H1 (cell line): ENCODE results near the gene CPA4. TPM values are rescaled to one million over a fixed set of nuclear protein-coding genes. Genes with fewer than 3 reads are reported as not detected.

Experiments used
- BCL11A ChIP-seq, 2 experiments: IDR thresholded peaks; one replicate each; pipeline ENCODE4 v1.6.1; 2011; ENCODE audit warnings: low read depth in 2 of 2, low read length in 2 of 2, mild to moderate bottlenecking in 2 of 2
- CBX8 ChIP-seq: fragments of 300-800, 300-1000 bp; sonication (generic); IDR thresholded peaks from 2 replicates; pipeline ENCODE4 v1.7.1; 2016; ENCODE audit warnings: low read depth, low read length, borderline replicate concordance
- CHD7 ChIP-seq: fragments of 300-600 bp; sonication (generic); IDR thresholded peaks from 2 replicates; pipeline ENCODE4 v1.7.1; 2012; ENCODE audit warnings: low read length, moderate library complexity, mild to moderate bottlenecking, inconsistent platforms; ENCODE audit not compliant: insufficient replicate concordance
- KDM1A ChIP-seq: fragments of 200-600, 300-600 bp; sonication (generic); IDR thresholded peaks from 2 replicates; pipeline ENCODE4 v1.7.1; 2016; ENCODE audit warnings: mild to moderate bottlenecking, low read length, borderline replicate concordance
- RAD21 ChIP-seq, 2 experiments: IDR thresholded peaks in 1 of 2; conservative IDR thresholded peaks in 1 of 2; 2 replicates each; pipeline ENCODE4 v1.6.1; 2011; ENCODE audit warnings: low read depth in 2 of 2, low read length in 2 of 2, improper control_type of control experiment in 1 of 2, inconsistent platforms in 1 of 2, mild to moderate bottlenecking in 1 of 2, moderate library complexity in 1 of 2
- SP4 ChIP-seq: IDR thresholded peaks from 2 replicates; pipeline ENCODE4 v1.6.1; 2012; ENCODE audit warnings: low read length, inconsistent platforms
- TAF1 ChIP-seq: IDR thresholded peaks from 2 replicates; pipeline ENCODE4 v1.6.1; 2011; ENCODE audit warnings: mild to moderate bottlenecking, low read depth, low read length
- USF2 ChIP-seq: IDR thresholded peaks from 2 replicates; pipeline ENCODE4 v1.6.1; 2011; ENCODE audit warnings: low read length, improper control_type of control experiment
- polyA plus RNA-seq, 7 experiments: library from polyadenylated mRNA; depleted of rRNA in 3 of 7; stranded (reverse) in 5 of 7; unstranded in 2 of 7; fragments of >200 nt in 5 of 7; fragments of 200-250 nt in 2 of 7; gene quantifications; 1 replicate in 5 of 7; 2 replicates in 1 of 7; 4 replicates in 1 of 7; pipeline versions ENCODE4 v1.2.1 to v1.2.3, GENCODE V29; 2011 to 2013; ENCODE audit warnings: missing spikeins in 2 of 7, mixed read lengths in 2 of 7
- total RNA-seq: library from RNA; stranded (reverse); fragmentation: NEBNext Ultra II Directional; extraction: Animal tissue kit (Norgen Biotek cat#: 25700); gene quantifications from 2 replicates; pipeline ENCODE4 v1.2.1, GENCODE V29; 2021

The CPA4 gene
- total and polyA plus RNA-seq, 2 of the 8 experiments (the other 6 are each of a cell fraction or from before 2014, with no cell fraction given), result 0.03 TPM; not detected in 1

GRCh38 chr7:130273081-130273932 is 19.7 kb upstream of the CPA4 start (continued):
- TF ChIP-seq CHD7 (peak; percentile 55), USF2 (no peak), CBX8 (no peak), KDM1A (no peak), TAF1 (peak; percentile 86), RAD21 (IDR thresholded peaks at IDR 0.05 in 1 of 2, conservative IDR thresholded peaks at IDR 0.05 in 1 of 2; ENCODE audit: low read depth in 2 of 2, low read length in 2 of 2) (0 out of 4 replicates have a peak, but pooled peaks of 1 of the 2 experiments have one; percentile 6), BCL11A (IDR thresholded peaks at IDR 0.05; ENCODE audit: low read depth in 2 of 2, low read length in 2 of 2) (no peak), SP4 (peak; percentile 43; the same call in 1 of the 2 replicates)
